ENCODE measurements around the gene MACROH2A1. TPM values are rescaled to one million over a fixed set of nuclear protein-coding genes. Genes with fewer than 3 reads are reported as not detected.

The MACROH2A1 gene
- total RNA-seq, 4 donors from 2014 or later: 182 to 443 (median 319) TPM

DNA sequence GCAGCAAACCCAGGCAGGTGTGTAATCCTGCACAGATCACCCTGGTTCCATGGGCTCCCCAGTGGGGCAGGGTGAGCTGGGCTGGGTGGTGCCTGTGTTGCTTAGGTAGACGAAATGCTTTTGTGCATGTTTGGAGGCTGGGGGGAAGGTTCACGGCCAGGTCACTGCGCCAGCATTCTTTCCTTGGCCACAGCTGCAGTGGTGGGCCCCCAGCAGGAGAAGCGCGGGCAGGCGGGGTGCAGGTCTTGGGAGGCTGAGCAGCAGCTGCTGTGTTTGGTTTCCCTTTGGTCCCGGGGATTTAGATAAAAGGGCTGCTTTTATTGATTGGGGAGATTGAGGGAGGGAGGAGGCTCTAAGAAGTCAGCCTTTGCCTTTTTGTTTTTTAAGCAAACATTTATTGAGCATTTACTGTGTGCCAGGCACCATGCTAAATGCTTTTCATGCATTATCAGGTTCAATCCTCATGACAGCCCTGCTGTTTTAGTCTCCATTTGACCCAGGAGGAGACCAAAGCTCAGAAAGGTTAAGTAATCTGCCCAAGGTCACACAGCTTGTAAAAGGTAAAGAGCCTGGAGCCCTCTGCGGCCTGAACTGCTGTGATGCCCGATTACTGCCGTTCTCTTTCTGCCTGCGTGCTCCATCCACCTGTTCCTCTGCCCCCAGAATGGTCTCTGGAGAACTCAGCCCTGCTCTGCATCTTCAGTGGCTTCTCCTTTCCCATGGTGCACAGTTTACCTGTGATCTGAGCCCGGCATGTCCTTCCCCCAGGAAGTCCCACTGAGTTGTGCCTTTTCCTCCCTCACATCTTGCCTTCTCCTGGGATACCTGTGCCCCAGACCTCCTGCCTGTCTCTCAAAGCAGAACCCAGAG lies 94.4 kb downstream of the MACROH2A1 start:
- DNase-seq (ENCODE audit: low spot score): no peak
- TF ChIP-seq CTCF (IDR thresholded peaks at IDR 0.05): no peak
- no peak for ATAC-seq (ENCODE audit: low FRiP score)

- no peak for TF ChIP-seq CTCF (IDR thresholded peaks at IDR 0.05)
- no peak for ATAC-seq (ENCODE audit: low FRiP score)
- no peak for DNase-seq (ENCODE audit: low spot score)
Observed at GRCh38 chr5:135303582-135304173, 95.4 kb downstream of the MACROH2A1 start.

DNA sequence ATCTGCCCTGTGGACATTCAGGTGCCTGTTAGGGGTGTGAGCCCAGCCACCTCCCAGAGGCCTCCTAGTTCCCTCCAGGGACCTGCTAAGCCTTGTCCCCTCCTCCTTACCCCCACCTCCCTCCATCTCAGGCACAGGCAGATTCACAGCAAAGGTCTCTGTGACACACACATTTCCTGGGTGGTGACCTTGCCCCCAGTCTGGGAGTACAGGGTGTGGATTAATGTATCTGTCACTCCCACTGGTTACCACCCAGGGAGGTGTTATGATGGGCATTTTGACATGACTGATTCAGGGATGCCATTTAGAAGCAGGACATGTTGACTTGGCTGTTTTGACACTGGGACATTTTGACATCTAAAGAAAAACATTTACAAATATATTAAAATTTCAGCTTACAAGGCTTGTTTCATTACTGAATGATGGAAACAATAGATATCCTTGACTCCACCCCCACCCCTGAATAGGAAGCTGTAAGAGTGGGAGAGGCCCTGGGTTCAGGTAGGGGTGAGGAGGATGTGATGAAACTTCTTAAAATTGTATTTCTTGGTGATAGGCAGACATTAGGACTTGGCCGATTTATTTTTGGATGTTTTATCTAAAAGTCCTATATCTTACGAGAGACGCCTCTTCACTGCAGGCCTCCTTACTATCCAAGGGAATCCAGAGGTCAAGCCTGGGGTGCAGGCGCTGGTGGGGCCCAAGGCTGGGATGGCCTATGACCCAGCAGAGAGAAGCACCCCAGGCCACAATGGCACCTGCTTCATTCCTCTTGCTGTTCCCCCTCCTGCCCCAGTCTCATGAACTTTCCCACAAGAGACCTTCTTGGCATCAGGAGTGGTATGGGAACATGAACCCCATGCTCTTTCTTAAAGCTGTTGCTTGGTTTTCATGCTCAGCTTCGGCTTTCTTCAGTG lies 101.9 kb downstream of the MACROH2A1 start:
- no peak for DNase-seq (ENCODE audit: low spot score)
- no peak for TF ChIP-seq CTCF (IDR thresholded peaks at IDR 0.05)
- ATAC-seq (ENCODE audit: low FRiP score): no peak

- no peak for TF ChIP-seq CTCF (IDR thresholded peaks at IDR 0.05)
- ATAC-seq (ENCODE audit: low FRiP score): no peak
Observed at GRCh38 chr5:135295852-135296251, 103.2 kb downstream of the MACROH2A1 start.

GRCh38 chr5:135294793-135295192 lies 104.2 kb downstream of the MACROH2A1 start:
- ATAC-seq (ENCODE audit: low FRiP score) (no peak), DNase-seq (ENCODE audit: low spot score) (no peak)
- no peak for TF ChIP-seq CTCF (IDR thresholded peaks at IDR 0.05)

More at GRCh38 chr5:135295852-135296251, 103.2 kb downstream of the MACROH2A1 start:
- no peak for DNase-seq (ENCODE audit: low spot score)

DNA sequence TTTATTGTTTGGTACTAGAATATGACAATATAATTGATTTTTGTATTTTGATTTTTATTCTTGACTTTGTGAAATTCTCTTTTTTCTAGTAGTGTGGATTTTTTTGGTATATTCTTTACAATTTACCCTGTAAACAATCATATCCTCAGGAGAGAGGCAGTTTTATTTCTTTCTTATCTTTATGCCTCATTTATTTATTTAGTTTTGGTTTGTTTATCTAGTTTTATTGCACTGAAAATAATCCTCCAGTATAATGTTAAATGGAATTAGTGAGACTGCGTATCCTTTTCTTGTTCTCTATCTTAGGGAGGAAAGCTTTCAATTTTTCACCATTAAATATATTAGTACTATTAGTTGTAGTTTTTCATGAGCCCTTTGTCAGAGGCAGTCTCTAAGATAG lies 109.4 kb downstream of the MACROH2A1 start:
- no peak for ATAC-seq (ENCODE audit: low FRiP score)
- no peak for DNase-seq (ENCODE audit: low spot score)
- TF ChIP-seq CTCF (IDR thresholded peaks at IDR 0.05): no peak

Data from omental fat pad (tissue), 4 donors.